ENCODE measurements around the gene SNAPC3.

DNA sequence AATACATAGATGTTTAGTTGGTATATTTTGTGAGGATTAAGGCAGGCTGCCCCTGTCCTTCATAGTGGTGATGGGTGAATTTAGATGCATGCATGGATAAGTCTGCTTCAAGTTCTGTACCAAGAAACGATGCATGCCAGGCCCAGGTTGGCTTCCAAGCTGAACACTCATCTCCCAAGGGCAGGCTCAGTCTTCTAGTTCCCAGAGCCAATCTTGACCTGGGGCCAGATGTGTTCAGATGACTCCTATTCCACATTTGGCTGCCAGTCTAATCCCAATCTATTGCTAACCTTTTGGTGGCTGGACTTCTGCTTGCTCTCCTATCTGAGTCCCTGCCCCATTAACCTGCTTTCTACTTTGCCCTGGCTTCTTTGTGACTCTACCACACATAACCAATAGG lies 18.5 kb upstream of the SNAPC3 start:
- TF ChIP-seq, protein P1, sequence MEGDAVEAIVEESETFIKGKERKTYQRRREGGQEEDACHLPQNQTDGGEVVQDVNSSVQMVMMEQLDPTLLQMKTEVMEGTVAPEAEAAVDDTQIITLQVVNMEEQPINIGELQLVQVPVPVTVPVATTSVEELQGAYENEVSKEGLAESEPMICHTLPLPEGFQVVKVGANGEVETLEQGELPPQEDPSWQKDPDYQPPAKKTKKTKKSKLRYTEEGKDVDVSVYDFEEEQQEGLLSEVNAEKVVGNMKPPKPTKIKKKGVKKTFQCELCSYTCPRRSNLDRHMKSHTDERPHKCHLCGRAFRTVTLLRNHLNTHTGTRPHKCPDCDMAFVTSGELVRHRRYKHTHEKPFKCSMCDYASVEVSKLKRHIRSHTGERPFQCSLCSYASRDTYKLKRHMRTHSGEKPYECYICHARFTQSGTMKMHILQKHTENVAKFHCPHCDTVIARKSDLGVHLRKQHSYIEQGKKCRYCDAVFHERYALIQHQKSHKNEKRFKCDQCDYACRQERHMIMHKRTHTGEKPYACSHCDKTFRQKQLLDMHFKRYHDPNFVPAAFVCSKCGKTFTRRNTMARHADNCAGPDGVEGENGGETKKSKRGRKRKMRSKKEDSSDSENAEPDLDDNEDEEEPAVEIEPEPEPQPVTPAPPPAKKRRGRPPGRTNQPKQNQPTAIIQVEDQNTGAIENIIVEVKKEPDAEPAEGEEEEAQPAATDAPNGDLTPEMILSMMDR (IDR thresholded peaks at IDR 0.05): no peak
- TF ChIP-seq POLR2AphosphoS5 (IDR thresholded peaks at IDR 0.05): no peak

All from upper lobe of left lung (tissue), 4 donors.